GM19023 (cell line): ENCODE data around the gene CCL7.

ENCODE experiments used
- ATAC-seq: cut with Tn5 transposase; IDR thresholded peaks from one replicate; pipeline ENCODE4 v1.9.1; 2021; ENCODE audit warnings: mild to moderate bottlenecking, moderate library complexity; ENCODE audit not compliant: unreplicated experiment

Gene CCL7

DNA sequence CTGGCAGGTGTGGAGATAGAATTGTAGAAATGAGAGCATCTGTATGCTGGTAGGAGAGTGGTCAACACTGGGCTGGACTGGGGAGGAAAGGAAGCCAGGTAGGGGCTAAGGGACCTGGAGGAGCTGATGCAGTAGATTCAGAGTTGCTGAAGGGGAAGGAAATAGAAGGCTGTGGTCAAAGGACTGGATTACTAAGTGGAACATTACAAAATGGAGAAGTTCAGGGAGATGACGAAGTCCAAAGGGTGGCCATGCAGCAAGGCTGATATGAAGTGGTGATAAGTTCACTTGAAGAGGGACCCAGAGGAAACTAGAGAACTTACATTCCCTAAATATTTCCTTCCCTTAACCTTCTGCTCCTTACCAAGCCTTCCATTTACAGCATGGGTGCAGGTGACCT, 23.6 kb upstream of the CCL7 start:
- ATAC-seq = no peak

DNA sequence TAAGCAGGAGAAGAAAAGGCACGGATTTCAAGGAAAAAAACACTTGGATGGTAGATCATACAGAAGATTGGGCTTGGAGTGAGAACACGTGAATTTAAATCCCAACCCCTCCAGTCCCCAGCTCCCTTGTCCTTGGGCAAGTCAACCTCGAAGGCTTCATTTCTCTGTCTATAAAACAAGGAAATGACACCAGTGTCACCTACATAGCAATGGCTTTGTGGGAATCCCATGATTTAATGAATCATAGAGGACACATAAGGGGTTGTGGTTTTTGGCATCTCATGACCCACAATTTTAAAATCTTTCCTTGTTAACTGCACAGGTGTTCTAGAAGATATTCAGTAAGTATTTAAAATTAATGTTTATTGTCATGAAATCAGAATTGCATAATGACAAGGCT, 23.1 kb upstream of the CCL7 start:
- no peak for ATAC-seq

DNA sequence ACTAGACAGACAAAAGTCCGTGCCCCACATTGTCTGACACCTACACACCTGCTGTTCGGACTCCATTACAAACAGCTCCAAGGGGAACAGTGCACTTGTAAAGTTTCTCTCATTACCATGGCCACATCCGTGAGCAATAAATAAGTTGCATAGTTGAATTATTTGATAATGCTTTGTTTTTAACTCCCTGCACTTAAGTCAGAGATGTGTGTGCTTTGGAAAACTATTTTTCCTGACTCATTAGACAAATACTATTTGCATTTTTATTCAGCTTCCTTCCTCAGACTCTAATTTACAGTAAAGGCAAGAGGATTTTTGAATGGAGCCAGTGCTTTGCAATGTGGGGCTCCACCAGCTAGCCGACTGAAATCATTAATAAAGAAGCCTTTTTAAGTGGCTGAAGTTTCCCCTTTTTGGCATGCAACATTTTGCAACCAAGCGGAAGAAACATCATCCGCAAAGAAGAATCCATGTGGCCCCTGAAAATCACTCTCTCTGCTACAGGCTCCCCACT, 21.5 kb upstream of the CCL7 start:
- no peak for ATAC-seq

DNA sequence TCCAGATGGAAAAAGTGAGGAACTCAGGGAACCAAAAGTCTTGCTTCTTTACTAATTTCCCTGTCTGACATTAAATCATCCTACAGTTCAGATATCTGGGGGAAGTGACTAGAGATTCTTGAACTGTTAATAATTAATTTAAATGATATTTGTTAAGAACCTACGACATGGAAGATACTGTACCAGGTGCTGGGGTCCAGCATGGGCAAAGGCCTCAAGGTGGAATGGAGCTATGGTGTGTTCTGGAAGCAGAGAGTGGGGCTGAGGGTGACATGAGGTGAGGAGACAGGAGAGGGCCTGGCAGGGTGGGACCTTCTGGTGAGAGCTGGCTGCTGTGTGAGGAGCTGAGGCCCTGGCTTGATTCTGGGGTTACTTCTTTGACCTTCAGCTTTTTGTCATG, 21.0 kb upstream of the CCL7 start:
- ATAC-seq = no peak

DNA sequence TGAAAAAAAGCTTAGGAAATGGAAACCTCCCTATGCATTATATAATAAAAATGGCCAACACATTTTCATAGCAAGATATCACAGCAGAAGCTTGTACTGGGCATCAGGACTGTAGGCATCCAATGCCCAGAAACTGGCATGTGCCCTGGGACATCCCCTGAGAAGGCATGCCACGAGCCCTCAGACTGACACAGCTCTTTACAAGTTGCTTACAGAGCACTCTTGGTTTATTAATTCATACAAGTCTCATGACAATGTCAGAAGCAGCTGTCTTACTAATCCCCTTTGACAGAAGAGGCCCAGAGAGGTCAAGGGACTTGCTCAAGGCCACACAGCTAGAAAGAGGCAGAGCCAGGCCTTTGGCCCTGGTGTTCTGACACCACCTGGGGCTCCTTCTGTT, 20.5 kb upstream of the CCL7 start:
- no peak for ATAC-seq

DNA sequence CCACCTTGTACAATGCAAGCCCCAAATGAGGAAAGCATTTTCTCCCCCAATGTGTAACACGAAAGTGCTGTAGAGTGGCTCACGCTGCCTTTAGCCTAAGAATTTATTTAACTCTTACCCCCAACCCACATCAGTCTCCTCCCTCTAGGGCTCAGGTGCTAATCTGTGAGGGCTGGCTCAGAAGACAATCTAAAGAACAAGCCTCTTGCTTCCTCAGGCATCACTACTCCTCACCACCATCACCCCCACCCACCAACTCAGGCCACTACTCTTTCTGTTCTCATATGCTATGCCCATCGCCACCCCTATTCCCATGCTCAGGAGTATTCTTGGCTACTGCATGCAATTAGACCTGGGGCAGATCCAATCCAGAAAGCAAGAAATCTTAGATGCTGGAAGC, 18.8 kb upstream of the CCL7 start:
- ATAC-seq = no peak

DNA sequence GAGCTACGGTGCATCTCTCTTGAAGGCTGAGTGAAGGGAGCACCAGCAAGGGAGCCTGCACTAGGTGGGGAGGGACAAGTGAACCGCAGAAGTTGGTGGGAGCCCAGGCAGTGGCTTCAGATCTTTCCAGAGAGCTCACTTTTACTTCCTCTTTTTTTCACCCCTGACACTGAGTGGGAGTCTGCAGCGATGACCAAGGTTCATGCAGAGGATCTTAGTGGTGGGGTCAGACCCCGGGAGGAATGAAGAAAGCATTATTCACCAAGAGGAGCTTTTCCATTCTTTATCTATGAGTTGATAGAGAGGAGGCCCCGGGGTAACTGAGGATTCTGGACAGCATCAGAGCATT, 18.0 kb upstream of the CCL7 start:
- ATAC-seq = no peak

DNA sequence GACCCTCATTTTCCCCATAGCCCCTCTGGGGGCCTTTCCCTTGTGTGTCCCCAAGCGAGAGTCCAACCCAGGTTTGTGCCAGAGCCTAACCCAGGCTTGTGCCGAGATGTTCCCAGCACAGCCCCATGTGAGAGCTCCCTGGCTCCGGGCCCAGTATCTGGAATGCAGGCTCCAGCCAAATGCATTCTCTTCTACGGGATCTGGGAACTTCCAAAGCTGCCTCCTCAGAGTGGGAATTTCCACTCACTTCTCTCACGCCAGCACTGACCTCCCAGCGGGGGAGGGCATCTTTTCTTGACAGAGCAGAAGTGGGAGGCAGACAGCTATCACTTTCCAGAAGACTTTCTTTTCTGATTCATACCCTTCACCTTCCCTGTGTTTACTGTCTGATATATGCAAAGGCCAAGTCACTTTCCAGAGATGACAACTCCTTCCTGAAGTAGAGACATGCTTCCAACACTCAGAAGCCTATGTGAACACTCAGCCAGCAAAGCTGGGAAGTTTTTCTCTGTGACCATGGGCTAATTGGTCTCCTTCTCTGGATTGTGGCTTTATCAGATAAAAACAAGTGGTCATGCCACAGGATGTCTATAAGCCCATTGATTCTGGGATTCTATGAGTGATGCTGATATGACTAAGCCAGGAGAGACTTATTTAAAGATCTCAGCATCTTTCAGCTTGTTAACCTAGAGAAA, 17.4 kb upstream of the CCL7 start:
- ATAC-seq = no peak

DNA sequence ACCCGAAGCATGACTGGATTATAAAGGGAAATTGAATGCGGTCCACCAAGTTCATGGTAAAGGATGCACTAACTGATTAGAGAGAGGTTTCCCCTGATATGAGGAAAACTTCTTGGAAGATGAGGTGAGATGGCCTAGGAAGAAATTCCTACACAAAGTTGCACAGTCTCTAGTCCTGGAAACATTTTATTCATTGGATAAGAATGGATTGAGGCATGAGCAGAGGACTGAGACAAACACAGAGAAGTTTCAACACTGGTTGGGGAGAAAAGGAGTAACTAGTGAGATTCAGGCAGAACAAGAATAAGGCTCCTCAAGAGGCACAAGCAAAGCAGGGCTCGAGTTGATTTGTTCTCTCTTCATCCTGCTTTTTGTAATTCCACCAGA, 16.9 kb upstream of the CCL7 start:
- ATAC-seq = no peak

DNA sequence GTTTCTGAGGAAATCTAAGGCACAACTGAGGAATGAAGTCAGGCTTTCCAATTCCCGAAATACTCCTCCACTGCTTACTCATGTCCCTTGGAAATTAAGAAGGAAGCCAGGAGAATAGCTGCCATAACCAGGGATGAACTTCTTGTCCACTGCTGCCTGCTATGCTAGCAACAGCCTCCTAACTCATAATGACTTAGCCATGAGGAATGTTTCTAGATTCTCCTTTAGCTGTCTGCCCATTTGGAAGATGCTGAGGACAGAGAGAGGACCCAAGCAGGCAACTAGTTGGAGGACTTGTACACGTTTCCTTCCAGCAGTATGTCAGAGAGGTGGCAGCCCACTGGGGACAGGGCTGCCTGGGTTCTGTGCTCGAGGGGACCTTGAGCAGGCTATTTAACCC, 15.9 kb upstream of the CCL7 start:
- ATAC-seq = no peak

DNA sequence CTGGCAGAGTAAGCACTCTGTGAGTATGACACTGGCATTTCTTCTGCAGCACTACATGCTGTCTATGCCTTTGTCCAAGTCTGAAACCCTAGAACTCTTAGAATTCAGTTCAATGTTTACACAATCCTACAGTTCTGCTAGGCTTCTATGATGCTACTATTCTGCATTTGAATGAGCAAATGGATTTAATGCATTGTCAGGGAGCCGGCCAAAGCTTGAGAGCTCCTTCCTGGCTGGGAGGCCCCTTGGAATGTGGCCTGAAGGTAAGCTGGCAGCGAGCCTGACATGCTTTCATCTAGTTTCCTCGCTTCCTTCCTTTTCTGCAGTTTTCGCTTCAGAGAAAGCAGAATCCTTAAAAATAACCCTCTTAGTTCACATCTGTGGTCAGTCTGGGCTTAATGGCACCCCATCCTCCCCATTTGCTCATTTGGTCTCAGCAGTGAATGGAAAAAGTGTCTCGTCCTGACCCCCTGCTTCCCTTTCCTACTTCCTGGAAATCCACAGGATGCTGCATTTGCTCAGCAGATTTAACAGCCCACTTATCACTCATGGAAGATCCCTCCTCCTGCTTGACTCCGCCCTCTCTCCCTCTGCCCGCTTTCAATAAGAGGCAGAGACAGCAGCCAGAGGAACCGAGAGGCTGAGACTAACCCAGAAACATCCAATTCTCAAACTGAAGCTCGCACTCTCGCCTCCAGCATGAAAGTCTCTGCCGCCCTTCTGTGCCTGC, 15.2 kb upstream of the CCL7 start, which contains the start of gene CCL2:
Gene CCL2, plus strand, starts transcription at position 635 of the 730 bp plus-strand sequence. Its CDS starts 65 bp downstream, at position 700.
- no peak for ATAC-seq

DNA sequence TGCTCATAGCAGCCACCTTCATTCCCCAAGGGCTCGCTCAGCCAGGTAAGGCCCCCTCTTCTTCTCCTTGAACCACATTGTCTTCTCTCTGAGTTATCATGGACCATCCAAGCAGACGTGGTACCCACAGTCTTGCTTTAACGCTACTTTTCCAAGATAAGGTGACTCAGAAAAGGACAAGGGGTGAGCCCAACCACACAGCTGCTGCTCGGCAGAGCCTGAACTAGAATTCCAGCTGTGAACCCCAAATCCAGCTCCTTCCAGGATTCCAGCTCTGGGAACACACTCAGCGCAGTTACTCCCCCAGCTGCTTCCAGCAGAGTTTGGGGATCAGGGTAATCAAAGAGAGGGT, 14.7 kb upstream of the CCL7 start:
- ATAC-seq = no peak

DNA sequence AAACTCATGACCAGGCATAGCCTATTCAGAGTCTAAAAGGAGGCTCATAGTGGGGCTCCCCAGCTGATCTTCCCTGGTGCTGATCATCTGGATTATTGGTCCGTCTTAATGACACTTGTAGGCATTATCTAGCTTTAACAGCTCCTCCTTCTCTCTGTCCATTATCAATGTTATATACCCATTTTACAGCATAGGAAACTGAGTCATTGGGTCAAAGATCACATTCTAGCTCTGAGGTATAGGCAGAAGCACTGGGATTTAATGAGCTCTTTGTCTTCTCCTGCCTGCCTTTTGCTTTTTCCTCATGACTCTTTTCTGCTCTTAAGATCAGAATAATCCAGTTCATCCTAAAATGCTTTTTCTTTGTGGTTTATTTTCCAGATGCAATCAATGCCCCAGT, 14.2 kb upstream of the CCL7 start:
- no peak for ATAC-seq

DNA sequence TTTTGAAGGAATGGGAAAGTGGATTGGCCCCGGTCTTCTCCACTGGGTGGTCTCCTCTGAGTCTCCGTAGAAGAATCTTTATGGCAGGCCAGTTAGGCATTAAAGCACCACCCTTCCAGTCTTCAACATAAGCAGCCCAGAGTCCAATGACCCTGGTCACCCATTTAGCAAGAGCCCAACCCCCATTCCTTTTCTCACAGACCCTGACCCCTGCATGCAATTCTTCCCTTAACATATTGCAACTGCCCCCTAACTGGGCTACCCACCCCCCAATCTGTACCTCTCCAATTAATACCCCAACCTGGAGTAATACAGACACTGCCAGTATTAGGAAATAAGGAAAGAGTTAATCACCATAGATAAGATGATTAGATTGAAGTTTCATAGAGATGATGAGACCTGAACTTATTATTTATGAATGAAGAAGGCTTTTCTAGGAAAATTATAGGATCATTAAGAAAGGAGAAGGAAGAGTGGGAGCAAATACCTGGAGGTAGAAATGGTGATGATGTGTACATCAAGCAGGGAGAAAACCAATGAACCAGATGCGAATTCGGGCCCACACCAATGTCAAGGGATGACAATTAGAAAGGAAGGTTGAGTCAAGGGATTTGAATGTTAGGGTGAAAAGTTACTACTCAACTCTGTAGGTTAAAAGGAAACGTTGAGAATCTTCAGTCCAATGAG, 12.6 kb upstream of the CCL7 start:
- no peak for ATAC-seq

DNA sequence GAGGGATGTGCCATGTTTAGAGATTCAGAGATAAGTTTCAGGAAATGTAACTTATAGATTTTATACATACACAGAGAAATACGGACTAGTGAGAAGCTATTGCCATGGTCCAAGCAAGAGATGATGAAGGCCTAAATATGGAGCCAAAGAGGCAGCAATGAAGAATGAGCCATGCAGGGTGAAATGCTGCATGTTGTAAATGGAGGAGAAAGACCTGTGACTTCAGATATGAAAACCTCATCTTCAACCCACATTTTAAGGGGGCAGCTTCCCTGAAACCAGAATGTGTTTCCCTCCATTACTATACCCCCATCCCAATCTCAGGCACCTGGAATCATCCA, 12.1 kb upstream of the CCL7 start:
- ATAC-seq = no peak

DNA sequence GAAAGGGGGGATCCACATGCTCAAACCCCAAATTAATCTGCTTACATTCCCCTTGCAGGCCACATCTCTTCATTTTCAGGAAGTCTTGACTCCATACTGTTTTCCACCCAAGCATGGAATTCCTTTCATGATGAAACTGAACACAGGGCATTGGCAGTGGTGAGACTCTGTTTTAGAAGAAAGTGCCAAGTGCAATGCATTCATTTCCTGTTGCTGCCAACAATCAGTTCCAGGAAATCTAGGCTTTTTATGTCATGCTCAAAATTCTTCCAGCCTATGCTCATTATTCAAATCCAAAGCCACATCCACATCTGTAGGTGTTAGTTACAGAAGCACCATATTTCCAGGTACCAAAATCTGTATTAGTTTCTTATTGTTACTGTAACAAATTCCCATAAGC, 10.9 kb upstream of the CCL7 start:
- ATAC-seq = no peak

DNA sequence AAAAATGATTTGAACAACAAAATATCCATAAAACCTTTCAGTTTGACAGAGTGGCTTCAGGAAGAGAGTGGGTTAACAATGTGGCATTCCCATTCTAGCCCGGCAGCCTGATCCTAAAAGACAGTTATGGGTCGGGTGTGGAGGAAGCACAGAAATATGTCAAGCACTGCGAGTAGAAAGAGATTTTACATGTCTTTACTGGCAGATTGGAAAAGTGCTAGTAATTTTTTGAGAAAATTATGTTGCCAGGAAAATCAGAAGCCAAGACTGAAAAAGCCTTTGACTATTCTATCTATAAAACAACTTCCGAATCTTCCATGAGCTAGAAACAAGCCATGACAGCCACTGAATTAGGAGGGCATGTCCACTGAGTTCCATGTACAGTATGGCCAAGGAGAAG, 9.2 kb upstream of the CCL7 start:
- ATAC-seq = no peak

DNA sequence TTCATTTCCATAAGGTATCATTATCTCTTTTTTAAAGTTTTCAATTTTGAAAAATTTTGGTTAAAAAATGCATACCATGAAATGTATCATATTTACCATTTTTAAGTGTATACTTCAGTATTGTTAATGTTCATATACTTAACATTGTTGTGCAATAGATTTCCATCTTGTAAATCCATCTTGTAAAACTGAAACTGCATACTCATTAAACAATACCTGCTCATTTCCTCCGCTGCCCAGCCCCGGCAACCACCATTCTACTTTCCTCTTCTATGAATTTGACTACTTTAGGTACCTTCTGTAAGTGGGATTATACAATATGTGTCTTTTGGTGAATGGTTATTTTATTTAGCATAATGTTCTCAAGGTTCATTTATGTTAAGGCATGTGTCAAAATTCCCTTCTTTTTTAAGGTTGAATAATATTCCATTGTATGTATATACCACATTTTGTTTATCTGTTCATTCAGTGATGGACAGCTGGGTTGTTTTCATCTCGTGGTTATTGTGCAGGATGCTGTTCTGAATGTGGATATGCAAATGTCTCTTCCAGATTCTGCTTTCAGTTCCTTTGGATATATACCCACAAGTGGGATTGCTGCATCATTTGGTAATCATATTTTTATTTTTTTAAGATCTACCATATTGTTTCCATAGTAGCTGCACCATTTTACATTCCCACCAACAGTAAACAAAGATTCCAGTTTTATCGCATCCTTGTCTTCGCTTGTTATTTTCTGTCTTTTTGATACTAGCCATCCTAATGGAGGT, 8.3 kb upstream of the CCL7 start:
- no peak for ATAC-seq

DNA sequence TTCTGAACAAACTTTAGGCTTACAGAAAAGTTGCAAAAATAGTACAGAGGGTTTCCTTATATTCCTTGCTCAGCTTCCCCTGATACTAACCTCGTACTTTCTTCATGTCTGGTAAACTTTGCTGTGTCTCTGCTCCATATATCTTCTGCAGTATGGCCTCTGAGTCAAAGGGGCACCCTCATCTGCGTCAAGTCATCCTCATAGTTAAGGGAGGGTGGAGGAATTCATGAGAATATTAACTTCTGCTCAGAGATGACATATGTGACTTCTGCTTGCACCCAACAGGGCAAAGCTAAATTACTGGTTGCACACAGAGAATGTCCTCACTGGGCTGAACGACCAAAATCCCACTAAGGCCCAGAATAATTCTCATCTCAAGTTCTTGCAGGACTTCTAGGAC, 4.3 kb upstream of the CCL7 start:
- ATAC-seq = no peak

DNA sequence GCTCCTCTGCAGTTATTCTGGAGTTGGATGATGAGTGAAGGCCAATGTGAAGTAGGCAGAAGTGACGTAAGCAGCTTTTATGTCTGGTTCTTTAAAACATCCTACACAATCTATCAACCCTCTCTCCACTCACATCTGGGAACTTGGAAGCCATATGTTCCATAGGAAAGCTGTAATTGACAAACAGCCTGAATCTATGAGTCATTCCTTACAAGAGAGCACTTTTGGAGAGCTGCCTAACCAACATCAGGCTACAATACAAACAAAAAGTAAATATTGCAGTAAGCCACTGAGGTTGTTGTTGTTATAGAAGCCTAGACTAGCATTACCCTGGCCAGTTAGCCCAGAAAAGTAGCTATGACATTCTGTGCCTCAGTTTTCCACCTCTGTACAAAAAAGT, 5.9 kb downstream of the CCL7 start:
- no peak for ATAC-seq

DNA sequence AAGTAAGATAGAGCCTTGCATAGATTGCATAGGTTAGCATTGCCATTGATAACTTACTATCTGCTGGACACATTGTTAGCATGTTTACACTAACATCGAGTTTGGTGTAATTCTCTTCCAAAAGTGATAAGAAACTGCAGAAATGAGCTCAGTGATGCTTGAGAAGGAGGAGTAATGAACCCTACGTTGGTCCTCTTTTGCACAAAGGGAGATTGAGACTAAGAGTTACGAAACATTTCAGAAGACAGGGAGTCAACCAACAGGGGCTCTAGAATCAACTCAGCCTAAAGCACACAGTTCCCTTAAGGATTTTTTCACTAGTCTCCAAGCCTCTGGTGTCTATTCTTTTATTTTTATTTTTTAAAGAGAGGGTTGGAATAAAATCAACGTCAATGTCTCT, 6.8 kb downstream of the CCL7 start:
- ATAC-seq = no peak

DNA sequence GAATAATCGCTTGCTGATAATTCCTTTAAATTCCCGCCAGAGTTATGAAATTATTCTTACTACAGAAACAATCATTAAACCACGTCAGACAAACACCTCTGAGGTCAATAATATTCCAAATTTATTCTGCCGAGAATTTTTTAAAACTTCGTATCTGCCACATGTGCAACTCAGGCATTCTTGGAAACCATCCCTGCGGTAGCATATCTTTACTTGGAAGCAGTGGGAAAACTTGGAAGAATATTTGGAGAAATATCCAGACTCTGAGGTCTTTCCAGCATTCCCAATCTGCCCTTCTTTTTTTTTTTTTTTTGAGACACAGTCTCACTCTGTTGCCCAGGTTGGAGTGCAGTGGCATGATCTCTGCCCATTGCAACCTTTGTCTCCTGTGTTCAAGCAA, 13.6 kb downstream of the CCL7 start:
- no peak for ATAC-seq
